ENCODE results near the gene ALG1. TPM values are rescaled to one million over a fixed set of nuclear protein-coding genes. Genes with fewer than 3 reads are reported as not detected.

Gene ALG1, protein sequence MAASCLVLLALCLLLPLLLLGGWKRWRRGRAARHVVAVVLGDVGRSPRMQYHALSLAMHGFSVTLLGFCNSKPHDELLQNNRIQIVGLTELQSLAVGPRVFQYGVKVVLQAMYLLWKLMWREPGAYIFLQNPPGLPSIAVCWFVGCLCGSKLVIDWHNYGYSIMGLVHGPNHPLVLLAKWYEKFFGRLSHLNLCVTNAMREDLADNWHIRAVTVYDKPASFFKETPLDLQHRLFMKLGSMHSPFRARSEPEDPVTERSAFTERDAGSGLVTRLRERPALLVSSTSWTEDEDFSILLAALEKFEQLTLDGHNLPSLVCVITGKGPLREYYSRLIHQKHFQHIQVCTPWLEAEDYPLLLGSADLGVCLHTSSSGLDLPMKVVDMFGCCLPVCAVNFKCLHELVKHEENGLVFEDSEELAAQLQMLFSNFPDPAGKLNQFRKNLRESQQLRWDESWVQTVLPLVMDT
- 23.4 TPM for total RNA-seq
- polyA plus RNA-seq (ENCODE audit: insufficient read depth, low read depth, low replicate concordance), result 26.4 TPM
- long read RNA-seq, donor 1, partial matches to known transcripts, result 0 of 5 reads
- long read RNA-seq, donor 1, other reads (novel, unspliced or antisense), result 0 of 5 reads
- long read RNA-seq, donor 2, partial matches to known transcripts, result 0 of 4 reads
- long read RNA-seq, donor 2, other reads (novel, unspliced or antisense), result 0 of 4 reads
- long read RNA-seq, donor 3, transcript ALG1-201 (13 exons, 2,132 nt), result major isoform, 8 of 8 reads
- long read RNA-seq, donor 3, partial matches to known transcripts, result 0 of 8 reads
- long read RNA-seq, donor 3, other reads (novel, unspliced or antisense), result 0 of 8 reads
- long read RNA-seq, donor 4, transcript ALG1-201 (13 exons, 2,132 nt), result major isoform, 14 of 15 reads
- long read RNA-seq, donor 4, partial matches to known transcripts, result 0 of 15 reads
- long read RNA-seq, donor 4, other reads (novel, unspliced or antisense), result 0 of 15 reads
- long read RNA-seq, donor 5, result 0 reads
- long read RNA-seq, donor 6, partial matches to known transcripts, result 0 of 1 reads
- long read RNA-seq, donor 6, other reads (novel, unspliced or antisense), result 0 of 1 reads
- long read RNA-seq, donor 7, transcript ALG1-201 (13 exons, 2,132 nt), result major isoform, 21 of 29 reads
- long read RNA-seq, donor 7, partial matches to known transcripts, result 4 of 29 reads
- long read RNA-seq, donor 7, other reads (novel, unspliced or antisense), result 4 of 29 reads
- long read RNA-seq, donor 8, transcript ALG1-201 (13 exons, 2,132 nt), result major isoform, 5 of 6 reads
- long read RNA-seq, donor 8, partial matches to known transcripts, result 0 of 6 reads
- long read RNA-seq, donor 8, other reads (novel, unspliced or antisense), result 0 of 6 reads
- long read RNA-seq, donor 9, partial matches to known transcripts, result 0 of 1 reads
- long read RNA-seq, donor 9, other reads (novel, unspliced or antisense), result 0 of 1 reads
- long read RNA-seq, donor 10, partial matches to known transcripts, result 0 of 3 reads
- long read RNA-seq, donor 10, other reads (novel, unspliced or antisense), result 0 of 3 reads

DNA sequence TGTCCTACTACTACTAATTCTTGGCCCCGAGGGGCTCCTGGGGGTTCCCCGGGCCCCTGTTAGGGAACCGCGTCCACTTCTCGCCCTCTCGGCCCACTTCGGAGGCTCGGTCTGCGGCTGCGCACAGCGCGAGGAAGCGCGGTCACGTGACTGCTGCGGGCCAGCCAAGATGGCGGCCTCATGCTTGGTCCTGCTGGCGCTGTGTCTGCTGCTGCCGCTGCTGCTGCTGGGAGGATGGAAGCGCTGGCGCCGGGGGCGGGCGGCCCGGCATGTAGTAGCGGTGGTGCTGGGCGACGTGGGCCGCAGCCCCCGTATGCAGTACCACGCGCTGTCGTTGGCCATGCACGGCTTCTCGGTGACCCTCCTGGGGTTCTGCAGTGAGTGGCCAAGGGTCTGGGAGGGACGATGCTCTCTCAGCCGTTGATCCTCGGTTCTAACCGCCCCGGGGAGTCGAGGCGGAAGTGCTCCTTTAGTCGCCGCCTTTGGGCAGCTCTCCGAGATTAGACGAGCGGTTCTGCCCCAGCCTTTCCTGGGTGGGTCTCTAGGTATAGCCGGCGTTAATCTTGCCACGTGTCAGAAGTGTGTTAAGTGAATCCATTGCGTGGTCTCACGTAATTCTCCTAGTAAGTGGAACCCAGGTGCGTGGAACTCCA is at the start of gene ALG1:
Gene ALG1, plus strand, starts transcription at position 163 of the 653 bp plus-strand sequence. Its CDS starts 7 bp downstream, at position 170.
- FAIRE-seq, result no peak
- Histone ChIP-seq H3K9ac (ENCODE audit: low read length in 3 of 3) (peak within 1 kb of the TSS; percentile 58 to 67 (median 65)), H3K27ac (ENCODE audit: low read depth in 2 of 2, low read length in 2 of 2) (peak within 1 kb of the TSS; percentile 60 to 62), H3K4me1 (ENCODE audit: control insufficient read depth in 2 of 3, insufficient read depth in 2 of 3, low read depth in 1 of 3, low read length in 3 of 3) (peaks cover 0 to 9% (median 6%) of the 10 kb centered on the region in 3 donors), H3K9me3 (ENCODE audit: control insufficient read depth in 2 of 3, insufficient read depth in 1 of 3, low read length in 3 of 3) (no peaks in the 10 kb centered on the region), H3K4me3 (ENCODE audit: low read length in 3 of 3) (peak within 1 kb of the TSS; percentile 77 to 91 (median 82)), H3K27me3 (ENCODE audit: control insufficient read depth, insufficient read depth, low read length) (no peaks in the 10 kb centered on the region), H3K36me3 (ENCODE audit: control insufficient read depth in 2 of 3, insufficient read depth in 3 of 3, low read length in 3 of 3) (peaks cover 0 to 15% (median 8%) of the 10 kb centered on the region in 3 donors)
- intact Hi-C loops (cut with DNase I), result no loop called here
- TF ChIP-seq, protein P1, sequence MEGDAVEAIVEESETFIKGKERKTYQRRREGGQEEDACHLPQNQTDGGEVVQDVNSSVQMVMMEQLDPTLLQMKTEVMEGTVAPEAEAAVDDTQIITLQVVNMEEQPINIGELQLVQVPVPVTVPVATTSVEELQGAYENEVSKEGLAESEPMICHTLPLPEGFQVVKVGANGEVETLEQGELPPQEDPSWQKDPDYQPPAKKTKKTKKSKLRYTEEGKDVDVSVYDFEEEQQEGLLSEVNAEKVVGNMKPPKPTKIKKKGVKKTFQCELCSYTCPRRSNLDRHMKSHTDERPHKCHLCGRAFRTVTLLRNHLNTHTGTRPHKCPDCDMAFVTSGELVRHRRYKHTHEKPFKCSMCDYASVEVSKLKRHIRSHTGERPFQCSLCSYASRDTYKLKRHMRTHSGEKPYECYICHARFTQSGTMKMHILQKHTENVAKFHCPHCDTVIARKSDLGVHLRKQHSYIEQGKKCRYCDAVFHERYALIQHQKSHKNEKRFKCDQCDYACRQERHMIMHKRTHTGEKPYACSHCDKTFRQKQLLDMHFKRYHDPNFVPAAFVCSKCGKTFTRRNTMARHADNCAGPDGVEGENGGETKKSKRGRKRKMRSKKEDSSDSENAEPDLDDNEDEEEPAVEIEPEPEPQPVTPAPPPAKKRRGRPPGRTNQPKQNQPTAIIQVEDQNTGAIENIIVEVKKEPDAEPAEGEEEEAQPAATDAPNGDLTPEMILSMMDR (IDR thresholded peaks at IDR 0.05; ENCODE audit: borderline replicate concordance, extremely low read depth, insufficient read depth), result no peak
- peak; percentile 91 to 97 (median 95) for DNase-seq

DNA sequence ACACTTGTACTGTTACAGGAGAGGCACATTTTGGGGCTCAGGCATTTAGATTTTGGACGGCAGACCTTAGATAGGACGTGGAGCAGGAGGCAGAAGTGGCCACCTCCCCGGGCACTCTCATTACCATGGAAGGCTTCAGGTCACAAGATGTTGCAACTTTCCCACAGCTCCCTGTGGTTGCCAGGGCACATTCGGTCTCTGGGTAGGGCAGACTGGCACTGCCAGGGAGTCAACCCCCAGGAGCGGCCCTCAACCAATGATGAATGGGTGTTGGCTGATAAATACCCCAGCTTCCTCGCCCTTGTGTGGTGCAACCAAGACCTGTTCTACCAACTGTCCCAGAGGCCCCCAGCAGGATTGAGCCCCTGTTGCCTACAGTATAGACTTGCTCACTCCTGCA is 49.1 kb upstream of the ALG1 start:
- Histone ChIP-seq H3K27ac (ENCODE audit: low read depth in 2 of 2, low read length in 2 of 2) (no peak overlapping the region), H3K9me3 (ENCODE audit: control insufficient read depth in 2 of 3, insufficient read depth in 1 of 3, low read length in 3 of 3) (no peaks in the 10 kb centered on the region), H3K27me3 (ENCODE audit: control insufficient read depth, insufficient read depth, low read length) (no peaks in the 10 kb centered on the region), H3K4me1 (ENCODE audit: control insufficient read depth in 2 of 3, insufficient read depth in 2 of 3, low read depth in 1 of 3, low read length in 3 of 3) (no peaks in the 10 kb centered on the region), H3K36me3 (ENCODE audit: control insufficient read depth in 2 of 3, insufficient read depth in 3 of 3, low read length in 3 of 3) (no peaks in the 10 kb centered on the region), H3K9ac (ENCODE audit: low read length in 3 of 3) (no peak overlapping the region), H3K4me3 (ENCODE audit: low read length in 3 of 3) (no peak overlapping the region)
- FAIRE-seq (no peak), DNase-seq (no peak)
- TF ChIP-seq, protein P1 (IDR thresholded peaks at IDR 0.05; ENCODE audit: borderline replicate concordance, extremely low read depth, insufficient read depth), result no peak
- intact Hi-C loops (cut with DNase I), result no loop called here

- H3K9me3 ChIP-seq (ENCODE audit: control insufficient read depth in 2 of 3, insufficient read depth in 1 of 3, low read length in 3 of 3), result no peaks in the 10 kb centered on the region
- intact Hi-C loops (cut with DNase I), result no loop called here
- no peak overlapping the region for H3K4me3 ChIP-seq (ENCODE audit: low read length in 3 of 3)
- H3K27me3 ChIP-seq (ENCODE audit: control insufficient read depth, insufficient read depth, low read length), result no peaks in the 10 kb centered on the region
- TF ChIP-seq, protein P1 (IDR thresholded peaks at IDR 0.05; ENCODE audit: borderline replicate concordance, extremely low read depth, insufficient read depth), result no peak
- H3K4me1 ChIP-seq (ENCODE audit: control insufficient read depth in 2 of 3, insufficient read depth in 2 of 3, low read depth in 1 of 3, low read length in 3 of 3), result no peaks in the 10 kb centered on the region
- DNase-seq (peak in 1 of 5 donors; percentile 30), FAIRE-seq (no peak)
- no peak overlapping the region for H3K27ac ChIP-seq (ENCODE audit: low read depth in 2 of 2, low read length in 2 of 2)
- no peaks in the 10 kb centered on the region for H3K36me3 ChIP-seq (ENCODE audit: control insufficient read depth in 2 of 3, insufficient read depth in 3 of 3, low read length in 3 of 3)
- no peak overlapping the region for H3K9ac ChIP-seq (ENCODE audit: low read length in 3 of 3)
These were observed 47.0 kb upstream of the ALG1 start for GRCh38 chr16:5024632-5025031.

Measured in kidney (tissue), 22 donors.